K562 (cell line): ENCODE data around the gene UBXN2A. TPM values are rescaled to one million over a fixed set of nuclear protein-coding genes. Genes with fewer than 3 reads are reported as not detected.

Source experiments
- ATAC-seq: fragments of 200-7000 bp; cut with Tn5 transposase; 3 replicates; pipeline ENCODE4 v1.9.1; 2020; ENCODE audit warnings: moderate library complexity
- BruUV-seq: library from RNA; stranded (reverse); fragments of 400-500 nt; replicated peaks from 2 replicates; lab custom pipeline; 2021; lab: Mats Ljungman, UMichigan
- CTCF ChIA-PET: fragments of 300-600 bp; formaldehyde crosslinking; extraction: SDS; loops from one replicate; lab custom pipeline; 2021; ENCODE audit warnings: low intra/inter-chr PET ratio; lab: Yijun Ruan, JAX
- POLR2A ChIA-PET: fragments of 300-600, 350-650 bp; sonication (Branson Sonifier 250); formaldehyde crosslinking; extraction: SDS; loops from one replicate; lab custom pipeline; 2021; ENCODE audit warnings: antibody characterized with exemption, inconsistent platforms; lab: Yijun Ruan, JAX
- DNase-seq, 4 experiments: peaks; one replicate each; pipeline versions ENCODE4 v3.0.0 to v3.0.0-alpha.2; 2011 to 2018; ENCODE audit warnings: low spot score in 3 of 4, mixed read lengths in 3 of 4; ENCODE audit errors: extremely low read depth in 1 of 4
- FAIRE-seq: peaks from 2 replicates; lab custom pipeline; 2011; peaks lifted over from hg19 to GRCh38; lab: Jason Lieb, UNC
- H2AFZ ChIP-seq: 2 replicates; pipeline ENCODE4 v1.6.0; 2011; ENCODE audit warnings: low read depth, low read length, control low read depth, inconsistent platforms
- H3K27ac ChIP-seq: fragments of 200-600 bp; 3 replicates; pipeline ENCODE4 v1.8.0; 2011; ENCODE audit warnings: low read depth, mild to moderate bottlenecking, control low read depth, inconsistent platforms, low read length, moderate library complexity, mixed read lengths; ENCODE audit errors: extremely low read depth
- H3K27me3 ChIP-seq, 2 experiments: fragments of 300-600 bp in 1 of 2; 2 replicates in 1 of 2; 3 replicates in 1 of 2; pipeline versions ENCODE4 v1.6.0 to v1.8.0; 2011; ENCODE audit warnings: inconsistent platforms in 2 of 2, low read length in 2 of 2, mild to moderate bottlenecking in 1 of 2, mixed read lengths in 1 of 2, moderate library complexity in 1 of 2; ENCODE audit not compliant: control insufficient read depth in 2 of 2, insufficient read depth in 2 of 2
- H3K36me3 ChIP-seq: fragments of 300-600 bp; 3 replicates; pipeline ENCODE4 v1.8.0; 2011; ENCODE audit warnings: mild to moderate bottlenecking, low read length, inconsistent platforms; ENCODE audit not compliant: control insufficient read depth, insufficient read depth
- H3K4me1 ChIP-seq, 2 experiments: fragments of 200-600 bp in 1 of 2; replicated peaks in 1 of 2; 2 replicates in 1 of 2; 3 replicates in 1 of 2; pipeline versions ENCODE4 v1.5.1 to v1.8.0; 2011; ENCODE audit warnings: inconsistent platforms in 2 of 2, low read length in 2 of 2, mild to moderate bottlenecking in 1 of 2, mixed read lengths in 1 of 2, moderate library complexity in 1 of 2; ENCODE audit not compliant: control insufficient read depth in 2 of 2, insufficient read depth in 2 of 2
- H3K4me2 ChIP-seq: 2 replicates; pipeline ENCODE4 v1.6.1; 2011; ENCODE audit warnings: low read length, control low read depth, inconsistent platforms, mixed read lengths; ENCODE audit not compliant: insufficient read depth
- H3K4me3 ChIP-seq: fragments of 200-600 bp; sonication (generic), shearing (Covaris generic); 2 replicates; pipeline ENCODE4 v1.5.1; 2016; ENCODE audit warnings: control low read depth, inconsistent platforms
- H3K79me2 ChIP-seq: fragments of 200-600 bp; 3 replicates; pipeline ENCODE4 v1.8.0; 2011; ENCODE audit warnings: low read length, inconsistent platforms; ENCODE audit not compliant: control insufficient read depth, insufficient read depth
- H3K9ac ChIP-seq, 2 experiments: 2 replicates each; pipeline versions ENCODE4 v1.6.0 to v1.6.1; 2011; ENCODE audit warnings: low read depth in 2 of 2, low read length in 2 of 2, control low read depth in 1 of 2, inconsistent platforms in 1 of 2, mild to moderate bottlenecking in 1 of 2, mixed read lengths in 1 of 2; ENCODE audit not compliant: insufficient read depth in 1 of 2
- H3K9me1 ChIP-seq: one replicate; pipeline ENCODE4 v1.6.0; 2011; ENCODE audit warnings: inconsistent platforms, mild to moderate bottlenecking, low read length, moderate library complexity; ENCODE audit not compliant: control insufficient read depth, insufficient read depth
- H3K9me3 ChIP-seq: replicated peaks from 2 replicates; pipeline ENCODE4 v1.5.1; 2011; ENCODE audit warnings: low read depth, low read length, inconsistent platforms; ENCODE audit not compliant: control insufficient read depth, insufficient read depth
- H4K20me1 ChIP-seq: replicated peaks from 2 replicates; pipeline ENCODE4 v1.6.1; 2011; ENCODE audit warnings: low read length, inconsistent platforms, mixed read lengths; ENCODE audit not compliant: control insufficient read depth, insufficient read depth
- EP300 ChIP-seq: IDR thresholded peaks from 2 replicates; pipeline ENCODE4 v1.6.1; 2012; ENCODE audit warnings: low read length, improper control_type of control experiment
- HLTF ChIP-seq: fragments of 450-650 bp; IDR thresholded peaks from 2 replicates; pipeline ENCODE4 v1.6.1; 2016
- KLF16 ChIP-seq: IDR thresholded peaks from 2 replicates; pipeline ENCODE4 v1.6.1; 2016; ENCODE audit warnings: antibody characterized with exemption
- L3MBTL2 ChIP-seq: fragments of 450-650 bp; IDR thresholded peaks from 2 replicates; pipeline ENCODE4 v1.6.1; 2016; ENCODE audit warnings: mild to moderate bottlenecking, moderate library complexity
- NELFE ChIP-seq: IDR thresholded peaks from 2 replicates; pipeline ENCODE4 v1.6.1; 2011; ENCODE audit warnings: mild to moderate bottlenecking; ENCODE audit not compliant: insufficient read depth, insufficient read length
- POLR2G ChIP-seq: fragments of 200-400 bp; formaldehyde crosslinking; IDR thresholded peaks from 2 replicates; pipeline ENCODE4 v1.6.1; 2017; ENCODE audit warnings: low read depth, mild to moderate bottlenecking, antibody characterized with exemption, low read length, moderate library complexity
- RBFOX2 ChIP-seq: fragments of 200-400 bp; formaldehyde crosslinking; IDR thresholded peaks from 2 replicates; pipeline ENCODE4 v1.6.1; 2017; ENCODE audit warnings: low read depth, mild to moderate bottlenecking, low read length, moderate library complexity
- SMAD4 ChIP-seq: fragments of 250-450 bp; sonication (Bioruptor Pico); conservative IDR thresholded peaks from 2 replicates; pipeline ENCODE4 v1.8.0; 2021; ENCODE audit warnings: inconsistent platforms, mild to moderate bottlenecking, moderate library complexity
- SMARCA4 ChIP-seq: fragments of 450-650 bp; IDR thresholded peaks from 2 replicates; pipeline ENCODE4 v1.6.1; 2016
- TAF9B ChIP-seq: fragments of 450-650 bp; IDR thresholded peaks from 2 replicates; pipeline ENCODE4 v1.6.1; 2018; ENCODE audit warnings: mild to moderate bottlenecking; ENCODE audit not compliant: partially characterized antibody
- ZNF3 ChIP-seq: fragments of 250-450 bp; sonication (Bioruptor Pico); IDR thresholded peaks from 2 replicates; pipeline ENCODE4 v1.5.0; 2021; ENCODE audit warnings: mild to moderate bottlenecking, moderate library complexity
- ZNF444 ChIP-seq: fragments of 250-450 bp; sonication (Bioruptor Pico); IDR thresholded peaks from 2 replicates; pipeline ENCODE4 v1.4.0; 2020; ENCODE audit warnings: mild to moderate bottlenecking, moderate library complexity
- WGBS: fragments of 100-300 bp; shearing (Covaris generic); methylation state at CpG from one replicate; pipeline ENCODE4 v1.1.6; 2016; ENCODE audit warnings: low coverage, mixed read lengths; ENCODE audit not compliant: insufficient coverage; ENCODE audit errors: missing lambda C conversion rate; 5-methylcytosine and 5-hydroxymethylcytosine counted together
- in situ Hi-C: fragments of 300-500 bp; cut with MboI; formaldehyde crosslinking; loops from 4 replicates; pipeline ENCODE4 v1.15.0; 2018; ENCODE audit warnings: inconsistent platforms, mixed read lengths
- intact Hi-C: fragments of 100-400 bp; cut with micrococcal nuclease; formaldehyde crosslinking; loops from 2 replicates; pipeline ENCODE4 v1.14.2; 2022
- polyA plus RNA-seq, 8 experiments: library from polyadenylated mRNA; depleted of rRNA in 4 of 8; stranded (reverse) in 5 of 8; unstranded in 3 of 8; fragments of >200 nt; fragmentation: Nextera tagmentation in 2 of 8; fragmentation: Illumina TruSeq in 1 of 8; extraction: Ambion mirVana in 2 of 8; extraction: Trizol in 1 of 8; gene quantifications; 2 replicates each; pipeline versions ENCODE4 v1.2.1 to v1.2.3, GENCODE V29; 2011 to 2014; ENCODE audit warnings: inconsistent platforms in 1 of 8, missing spikeins in 1 of 8
- total RNA-seq, 7 experiments: library from RNA; depleted of rRNA in 6 of 7; stranded (reverse); fragments of >200 nt in 6 of 7; fragmentation: Illumina TruSeq in 2 of 7; extraction: Trizol in 2 of 7; gene quantifications; 2 replicates each; pipeline versions ENCODE4 v1.2.1 to v1.2.3, GENCODE V29; 2011 to 2021; ENCODE audit warnings: low replicate concordance in 1 of 7
- TF ChIP-seq, protein P1 (sequence below): sonication (generic); formaldehyde crosslinking; IDR thresholded peaks from 2 replicates; pipeline ENCODE4 v1.5.0; 2020; ENCODE audit warnings: missing genetic modification reagents
- TF ChIP-seq, protein P2 (sequence below): sonication (generic); formaldehyde crosslinking; IDR thresholded peaks from 2 replicates; pipeline ENCODE4 v1.8.0; 2023; ENCODE audit warnings: mild to moderate bottlenecking, missing genetic modification reagents
- TF ChIP-seq, protein P3 (sequence below): fragments of 250-450 bp; sonication (Bioruptor Pico); IDR thresholded peaks from 2 replicates; pipeline ENCODE4 v1.4.0; 2020

The UBXN2A gene
- total and polyA plus RNA-seq, 9 of the 15 experiments (the other 6 are each of a cell fraction or from before 2014, with no cell fraction given): 3.4 to 25.6 (median 16.0) TPM

DNA sequence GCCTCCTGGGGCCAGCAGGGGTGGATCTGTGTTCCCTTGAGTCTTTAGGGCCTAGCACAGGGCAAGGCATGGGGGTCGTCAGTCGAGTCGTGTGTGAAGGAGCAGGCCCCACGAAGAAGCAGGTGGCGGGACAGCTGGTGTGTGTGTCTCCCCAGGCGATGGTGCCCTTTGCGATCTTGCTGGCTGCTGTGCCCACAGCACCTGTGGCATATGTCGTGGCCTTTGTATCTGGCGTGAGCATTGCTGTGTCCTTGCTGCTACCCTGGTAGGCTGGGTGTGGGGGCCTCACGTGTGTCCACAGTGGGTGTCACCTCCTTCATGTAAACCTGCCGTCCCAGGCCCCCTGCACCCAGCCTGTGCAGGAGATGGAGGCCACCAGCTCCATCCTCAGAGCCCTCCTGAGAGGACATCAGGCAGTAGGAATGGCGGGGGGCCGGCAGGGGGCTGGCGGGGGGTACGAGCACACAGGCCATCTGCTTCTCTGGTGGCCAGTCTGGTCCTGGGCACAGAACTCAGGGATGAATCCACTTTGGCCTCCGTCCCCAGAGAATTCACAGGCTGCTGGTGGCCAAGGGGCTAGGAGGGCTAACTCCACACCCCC lies 82.8 kb downstream of the UBXN2A start:
- TF ChIP-seq RBFOX2: peak; percentile 39; the same call in 1 of the 2 replicates
- TF ChIP-seq KLF16: no peak
- no peak for TF ChIP-seq SMAD4 (CRISPR knock-in tag)
- TF ChIP-seq SMARCA4: no peak
- TF ChIP-seq, protein P1, sequence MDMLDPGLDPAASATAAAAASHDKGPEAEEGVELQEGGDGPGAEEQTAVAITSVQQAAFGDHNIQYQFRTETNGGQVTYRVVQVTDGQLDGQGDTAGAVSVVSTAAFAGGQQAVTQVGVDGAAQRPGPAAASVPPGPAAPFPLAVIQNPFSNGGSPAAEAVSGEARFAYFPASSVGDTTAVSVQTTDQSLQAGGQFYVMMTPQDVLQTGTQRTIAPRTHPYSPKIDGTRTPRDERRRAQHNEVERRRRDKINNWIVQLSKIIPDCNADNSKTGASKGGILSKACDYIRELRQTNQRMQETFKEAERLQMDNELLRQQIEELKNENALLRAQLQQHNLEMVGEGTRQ (CRISPR knock-in tag): no peak
- TF ChIP-seq TAF9B: no peak
- TF ChIP-seq, protein P2, sequence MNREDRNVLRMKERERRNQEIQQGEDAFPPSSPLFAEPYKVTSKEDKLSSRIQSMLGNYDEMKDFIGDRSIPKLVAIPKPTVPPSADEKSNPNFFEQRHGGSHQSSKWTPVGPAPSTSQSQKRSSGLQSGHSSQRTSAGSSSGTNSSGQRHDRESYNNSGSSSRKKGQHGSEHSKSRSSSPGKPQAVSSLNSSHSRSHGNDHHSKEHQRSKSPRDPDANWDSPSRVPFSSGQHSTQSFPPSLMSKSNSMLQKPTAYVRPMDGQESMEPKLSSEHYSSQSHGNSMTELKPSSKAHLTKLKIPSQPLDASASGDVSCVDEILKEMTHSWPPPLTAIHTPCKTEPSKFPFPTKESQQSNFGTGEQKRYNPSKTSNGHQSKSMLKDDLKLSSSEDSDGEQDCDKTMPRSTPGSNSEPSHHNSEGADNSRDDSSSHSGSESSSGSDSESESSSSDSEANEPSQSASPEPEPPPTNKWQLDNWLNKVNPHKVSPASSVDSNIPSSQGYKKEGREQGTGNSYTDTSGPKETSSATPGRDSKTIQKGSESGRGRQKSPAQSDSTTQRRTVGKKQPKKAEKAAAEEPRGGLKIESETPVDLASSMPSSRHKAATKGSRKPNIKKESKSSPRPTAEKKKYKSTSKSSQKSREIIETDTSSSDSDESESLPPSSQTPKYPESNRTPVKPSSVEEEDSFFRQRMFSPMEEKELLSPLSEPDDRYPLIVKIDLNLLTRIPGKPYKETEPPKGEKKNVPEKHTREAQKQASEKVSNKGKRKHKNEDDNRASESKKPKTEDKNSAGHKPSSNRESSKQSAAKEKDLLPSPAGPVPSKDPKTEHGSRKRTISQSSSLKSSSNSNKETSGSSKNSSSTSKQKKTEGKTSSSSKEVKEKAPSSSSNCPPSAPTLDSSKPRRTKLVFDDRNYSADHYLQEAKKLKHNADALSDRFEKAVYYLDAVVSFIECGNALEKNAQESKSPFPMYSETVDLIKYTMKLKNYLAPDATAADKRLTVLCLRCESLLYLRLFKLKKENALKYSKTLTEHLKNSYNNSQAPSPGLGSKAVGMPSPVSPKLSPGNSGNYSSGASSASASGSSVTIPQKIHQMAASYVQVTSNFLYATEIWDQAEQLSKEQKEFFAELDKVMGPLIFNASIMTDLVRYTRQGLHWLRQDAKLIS (CRISPR knock-in tag): no peak
- TF ChIP-seq ZNF444 (CRISPR knock-in tag): no peak
- peak; percentile 74 for TF ChIP-seq POLR2G
- TF ChIP-seq EP300: no peak
- no peak for TF ChIP-seq HLTF
- no peak for TF ChIP-seq L3MBTL2
- TF ChIP-seq ZNF3 (CRISPR knock-in tag): no peak
- TF ChIP-seq, protein P3, sequence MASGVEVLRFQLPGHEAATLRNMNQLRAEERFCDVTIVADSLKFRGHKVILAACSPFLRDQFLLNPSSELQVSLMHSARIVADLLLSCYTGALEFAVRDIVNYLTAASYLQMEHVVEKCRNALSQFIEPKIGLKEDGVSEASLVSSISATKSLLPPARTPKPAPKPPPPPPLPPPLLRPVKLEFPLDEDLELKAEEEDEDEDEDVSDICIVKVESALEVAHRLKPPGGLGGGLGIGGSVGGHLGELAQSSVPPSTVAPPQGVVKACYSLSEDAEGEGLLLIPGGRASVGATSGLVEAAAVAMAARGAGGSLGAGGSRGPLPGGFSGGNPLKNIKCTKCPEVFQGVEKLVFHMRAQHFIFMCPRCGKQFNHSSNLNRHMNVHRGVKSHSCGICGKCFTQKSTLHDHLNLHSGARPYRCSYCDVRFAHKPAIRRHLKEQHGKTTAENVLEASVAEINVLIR (CRISPR knock-in tag): no peak
- TF ChIP-seq NELFE: no peak
- H3K9ac ChIP-seq: peak overlapping the region in 1 of 2 experiments; percentile 56; a peak in 1 of 4 replicates
- no peak for FAIRE-seq
- peaks cover 0 to 21% of the 10 kb centered on the region in 2 experiments; a peak in 3 of 5 replicates for H3K4me1 ChIP-seq
- BruUV-seq: no TSS peak
- no peak overlapping the region for H2AFZ ChIP-seq
- no peak overlapping the region for H3K4me3 ChIP-seq
- 84% methylated on average over 13 of the region's 16 CpGs for WGBS
- DNase-seq: no peak
- no peaks in the 10 kb centered on the region for H3K9me3 ChIP-seq
- POLR2A ChIA-PET: interaction anchor here (1.0 to 1.6 kb wide), 4 partner anchors 9 to 83 kb away, joined by 3 to 5 read pairs (median 4); partner anchors contain the start of genes UBXN2A and WDCP
- peaks cover 14% of the 10 kb centered on the region; the same call in 1 of the 2 replicates for H4K20me1 ChIP-seq
- no peak for ATAC-seq
- intact Hi-C loops: loop anchor here (5.0 kb wide), 1 partner anchor 39 kb away; no protein-coding TSS in a partner anchor
- no peak overlapping the region for H3K27ac ChIP-seq
- peaks cover 48% of the 10 kb centered on the region for H3K36me3 ChIP-seq
- no peaks in the 10 kb centered on the region for H3K27me3 ChIP-seq
- H3K79me2 ChIP-seq: no peaks in the 10 kb centered on the region
- H3K9me1 ChIP-seq: peaks cover 3% of the 10 kb centered on the region
- no peak overlapping the region for H3K4me2 ChIP-seq
- in situ Hi-C loops: no loop called here
- CTCF ChIA-PET: no interaction called here
